ENCODE measurements around the gene CYS1.
"Not testable (repeated sequence)": the region's sequence is repeated elsewhere in the genome, so short reads cannot be mapped to it uniquely, and the experiment has no call there.

CYS1 gene

DNA sequence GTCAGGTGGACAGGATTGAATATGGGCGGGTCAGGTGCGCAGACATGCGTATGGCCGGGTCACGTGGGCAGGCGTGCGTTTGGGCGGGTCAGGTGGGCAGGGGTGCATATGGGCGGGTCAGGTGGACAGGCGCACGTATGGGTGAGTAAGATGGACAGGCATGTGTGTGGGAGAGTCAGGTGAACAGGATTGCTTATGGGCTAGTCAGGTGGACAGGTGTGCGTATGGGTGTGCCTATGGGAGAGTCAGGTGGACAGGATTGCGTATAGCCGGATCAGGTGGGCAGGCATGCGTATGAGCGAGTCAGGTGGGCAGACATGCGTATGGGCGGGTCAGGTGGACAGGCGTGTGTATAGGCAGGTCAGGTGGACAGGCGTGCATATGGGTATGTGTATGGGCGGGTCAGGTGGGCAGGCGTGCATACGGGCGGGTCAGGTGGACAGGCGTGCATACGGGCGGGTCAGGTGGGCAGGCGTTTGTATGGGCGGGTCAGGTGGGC, 67.2 kb downstream of the CYS1 start:
- DNase-seq (ENCODE audit: low spot score), result no peak
- TF ChIP-seq, protein P1, sequence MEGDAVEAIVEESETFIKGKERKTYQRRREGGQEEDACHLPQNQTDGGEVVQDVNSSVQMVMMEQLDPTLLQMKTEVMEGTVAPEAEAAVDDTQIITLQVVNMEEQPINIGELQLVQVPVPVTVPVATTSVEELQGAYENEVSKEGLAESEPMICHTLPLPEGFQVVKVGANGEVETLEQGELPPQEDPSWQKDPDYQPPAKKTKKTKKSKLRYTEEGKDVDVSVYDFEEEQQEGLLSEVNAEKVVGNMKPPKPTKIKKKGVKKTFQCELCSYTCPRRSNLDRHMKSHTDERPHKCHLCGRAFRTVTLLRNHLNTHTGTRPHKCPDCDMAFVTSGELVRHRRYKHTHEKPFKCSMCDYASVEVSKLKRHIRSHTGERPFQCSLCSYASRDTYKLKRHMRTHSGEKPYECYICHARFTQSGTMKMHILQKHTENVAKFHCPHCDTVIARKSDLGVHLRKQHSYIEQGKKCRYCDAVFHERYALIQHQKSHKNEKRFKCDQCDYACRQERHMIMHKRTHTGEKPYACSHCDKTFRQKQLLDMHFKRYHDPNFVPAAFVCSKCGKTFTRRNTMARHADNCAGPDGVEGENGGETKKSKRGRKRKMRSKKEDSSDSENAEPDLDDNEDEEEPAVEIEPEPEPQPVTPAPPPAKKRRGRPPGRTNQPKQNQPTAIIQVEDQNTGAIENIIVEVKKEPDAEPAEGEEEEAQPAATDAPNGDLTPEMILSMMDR (IDR thresholded peaks at IDR 0.05; ENCODE audit: extremely low read depth, missing control alignments), result no peak

DNA sequence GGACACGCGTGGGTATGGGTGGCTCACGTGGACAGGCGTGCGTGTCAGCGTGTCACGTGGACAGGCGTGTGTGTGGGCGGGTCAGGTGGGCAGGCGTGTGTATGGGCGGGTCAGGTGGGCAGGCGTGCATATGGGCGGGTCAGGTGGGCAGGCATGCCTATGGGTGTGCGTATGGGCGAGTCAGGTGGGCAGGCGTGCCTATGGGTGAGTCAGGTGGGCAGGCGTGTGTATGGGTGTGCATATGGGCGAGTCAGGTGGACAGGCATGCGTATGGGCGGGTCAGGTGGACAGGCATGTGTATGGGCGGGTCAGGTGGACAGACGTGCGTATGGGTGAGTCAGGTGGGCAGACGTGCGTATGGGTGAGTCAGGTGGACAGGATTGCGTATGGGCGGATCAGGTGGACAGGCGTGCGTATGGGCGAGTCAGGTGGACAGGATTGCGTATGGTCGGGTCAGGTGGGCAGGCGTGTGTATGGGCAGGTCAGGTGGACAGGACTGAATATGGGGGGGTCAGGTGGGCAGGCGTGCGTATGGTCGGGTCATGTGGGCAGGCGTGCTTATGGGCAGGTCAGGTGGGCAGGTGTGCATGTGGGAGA, 67.7 kb downstream of the CYS1 start:
- DNase-seq (ENCODE audit: low spot score), result not testable (repeated sequence)

GRCh38 chr2:10011606-10012325, 68.4 kb downstream of the CYS1 start:
- not testable (repeated sequence) for DNase-seq (ENCODE audit: low spot score)

GRCh38 chr2:10010861-10011605, 69.2 kb downstream of the CYS1 start:
- not testable (repeated sequence) for DNase-seq (ENCODE audit: low spot score)

- DNase-seq (ENCODE audit: low spot score), result no peak
- TF ChIP-seq, protein P1 (IDR thresholded peaks at IDR 0.05; ENCODE audit: extremely low read depth, missing control alignments), result no peak
These were observed 70.1 kb downstream of the CYS1 start for GRCh38 chr2:10009811-10010781.

GRCh38 chr2:10009271-10009810, 70.9 kb downstream of the CYS1 start:
- DNase-seq (ENCODE audit: low spot score), result no peak
- TF ChIP-seq, protein P1 (IDR thresholded peaks at IDR 0.05; ENCODE audit: extremely low read depth, missing control alignments), result no peak

DNA sequence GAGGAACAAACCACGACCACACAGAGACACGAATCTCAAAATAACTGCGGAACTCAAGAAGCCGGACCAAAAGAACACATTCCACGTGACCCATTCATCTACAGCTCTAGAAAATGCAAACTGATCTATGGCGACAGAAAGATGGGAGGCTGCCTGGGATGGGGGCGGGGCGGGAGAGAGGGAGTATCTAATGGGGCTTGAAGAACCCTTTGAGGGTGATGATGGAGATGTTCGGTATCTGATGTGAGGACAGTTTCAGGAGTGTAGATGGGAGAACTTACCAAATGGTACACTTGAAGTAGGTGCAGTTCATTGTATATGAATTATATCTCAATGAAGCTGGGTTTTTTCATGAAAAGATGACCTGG, 71.4 kb downstream of the CYS1 start:
- DNase-seq (ENCODE audit: low spot score), result no peak

More for the DNA sequence above, 71.4 kb downstream of the CYS1 start:
- TF ChIP-seq, protein P1 (IDR thresholded peaks at IDR 0.05; ENCODE audit: extremely low read depth, missing control alignments), result no peak
